A549 (cell line): ENCODE measurements around the gene BCAS4. TPM values are rescaled to one million over a fixed set of nuclear protein-coding genes. Genes with fewer than 3 reads are reported as not detected.

ENCODE experiments used
- ATAC-seq, 2 experiments: fragments of 200-7000 bp in 1 of 2; fragments of >200 bp in 1 of 2; cut with Nextera tagmentation in 1 of 2; cut with Tn5 transposase in 1 of 2; 3 replicates each; pipeline versions ENCODE4 v1.8.0 to v1.9.1; 2018 to 2020; ENCODE audit warnings: mild to moderate bottlenecking in 1 of 2, moderate library complexity in 1 of 2
- CTCF ChIA-PET: fragments of 300-600 bp; sonication (Branson Sonifier 250); formaldehyde crosslinking; extraction: SDS; loops from one replicate; lab custom pipeline; 2021; ENCODE audit warnings: antibody characterized with exemption, inconsistent platforms; lab: Yijun Ruan, JAX
- POLR2A ChIA-PET: fragments of 350-600 bp; formaldehyde crosslinking; extraction: SDS; loops from one replicate; lab custom pipeline; 2021; ENCODE audit warnings: antibody characterized with exemption, inconsistent platforms; lab: Yijun Ruan, JAX
- DNase-seq, 2 experiments: peaks; one replicate each; pipeline versions ENCODE4 v3.0.0 to v3.0.0-alpha.2; 2011 to 2016; ENCODE audit warnings: low read depth in 1 of 2, low spot score in 1 of 2
- FAIRE-seq: peaks from 2 replicates; lab custom pipeline; 2011; peaks lifted over from hg19 to GRCh38; lab: Jason Lieb, UNC
- H3K27ac ChIP-seq, 2 experiments: fragments of >200 bp; sonication (Bioruptor Twin); formaldehyde crosslinking; 3 replicates each; pipeline ENCODE4 v1.5.1; 2016 to 2017
- H3K4me1 ChIP-seq: fragments of >200 bp; sonication (Bioruptor Twin); formaldehyde crosslinking; 3 replicates; pipeline ENCODE4 v1.6.1; 2016
- H3K4me2 ChIP-seq: fragments of >200 bp; sonication (Bioruptor Twin); formaldehyde crosslinking; 3 replicates; pipeline ENCODE4 v1.6.1; 2016
- H3K4me3 ChIP-seq: fragments of >200 bp; sonication (Bioruptor Twin); formaldehyde crosslinking; 3 replicates; pipeline ENCODE4 v1.5.1; 2016
- H3K9me3 ChIP-seq: fragments of >200 bp; sonication (Bioruptor Twin); formaldehyde crosslinking; 3 replicates; pipeline ENCODE4 v1.6.1; 2016
- CBX2 ChIP-seq: fragments of 200-600 bp; sonication (generic); IDR thresholded peaks from 2 replicates; pipeline ENCODE4 v1.6.1; 2016; ENCODE audit warnings: low read depth, mild to moderate bottlenecking, borderline replicate concordance
- EP300 ChIP-seq, 2 experiments: fragments of >200 bp; sonication (Bioruptor Twin); formaldehyde crosslinking; IDR thresholded peaks; 2 replicates in 1 of 2; 3 replicates in 1 of 2; pipeline ENCODE4 v1.6.1; 2016 to 2017
- FOSB ChIP-seq: fragments of 250-450 bp; sonication (Bioruptor Pico); IDR thresholded peaks from 2 replicates; pipeline ENCODE4 v1.5.0; 2020; ENCODE audit warnings: mild to moderate bottlenecking, moderate library complexity
- HEYL ChIP-seq: fragments of 250-450 bp; sonication (Bioruptor Pico); IDR thresholded peaks from 2 replicates; pipeline ENCODE4 v1.8.0; 2021; ENCODE audit warnings: mild to moderate bottlenecking, moderate library complexity
- HOXB13 ChIP-seq: fragments of 250-450 bp; sonication (Bioruptor Pico); IDR thresholded peaks from 2 replicates; pipeline ENCODE4 v1.5.0; 2020; ENCODE audit warnings: low read depth, mild to moderate bottlenecking, moderate library complexity
- JUN ChIP-seq, 2 experiments: fragments of >200 bp; sonication (Bioruptor Twin); formaldehyde crosslinking; IDR thresholded peaks; 2 replicates in 1 of 2; 3 replicates in 1 of 2; pipeline ENCODE4 v1.6.1; 2016 to 2017
- KDM1A ChIP-seq: fragments of 200-600 bp; sonication (generic); IDR thresholded peaks from 2 replicates; pipeline ENCODE4 v1.6.1; 2016; ENCODE audit warnings: low read depth, mild to moderate bottlenecking
- MAZ ChIP-seq: fragments of 150-350 bp; IDR thresholded peaks from 2 replicates; pipeline ENCODE4 v1.6.1; 2014; ENCODE audit warnings: antibody characterized with exemption, low read depth, low read length, borderline replicate concordance
- MYC ChIP-seq: IDR thresholded peaks from 2 replicates; pipeline ENCODE4 v1.6.1; 2012; ENCODE audit warnings: mild to moderate bottlenecking, inconsistent platforms, low read length, improper control_type of control experiment, borderline replicate concordance
- NFE2L2 ChIP-seq: fragments of 150-350 bp; conservative IDR thresholded peaks from 2 replicates; pipeline ENCODE4 v1.6.1; 2014; ENCODE audit warnings: low read length
- PHF8 ChIP-seq: fragments of 200-600 bp; sonication (generic); IDR thresholded peaks from 2 replicates; pipeline ENCODE4 v1.6.1; 2016; ENCODE audit warnings: low read depth, mild to moderate bottlenecking, antibody characterized with exemption, moderate library complexity, borderline replicate concordance
- POLR2AphosphoS2 ChIP-seq: conservative IDR thresholded peaks from 2 replicates; pipeline ENCODE4 v1.6.1; 2012; ENCODE audit warnings: low read length, improper control_type of control experiment, inconsistent platforms
- RCOR1 ChIP-seq: fragments of 150-350 bp; IDR thresholded peaks from 2 replicates; pipeline ENCODE4 v1.6.1; 2014; ENCODE audit warnings: antibody characterized with exemption, low read length, low read depth
- ZNF302 ChIP-seq: fragments of 250-450 bp; sonication (Bioruptor Pico); IDR thresholded peaks from 2 replicates; pipeline ENCODE4 v1.9.0; 2021; ENCODE audit warnings: inconsistent platforms, mild to moderate bottlenecking, moderate library complexity
- ZSCAN20 ChIP-seq: fragments of 250-450 bp; sonication (Bioruptor Pico); IDR thresholded peaks from 2 replicates; pipeline ENCODE4 v1.8.0; 2022; ENCODE audit warnings: mild to moderate bottlenecking, moderate library complexity
- WGBS: methylation state at CpG from one replicate; pipeline ENCODE4 v1.1.6; 2017; ENCODE audit errors: missing lambda C conversion rate; 5-methylcytosine and 5-hydroxymethylcytosine counted together
- polyA plus RNA-seq, 4 experiments: library from polyadenylated mRNA; depleted of rRNA in 3 of 4; stranded (reverse); fragments of >200 nt; fragmentation: RNase III in 1 of 4; extraction: RNeasy Plus Mini Kit Qiagen cat#74134 plus additional on column Dnase treatment in 1 of 4; gene quantifications; 2 replicates in 3 of 4; 3 replicates in 1 of 4; pipeline ENCODE4 v1.2.3, GENCODE V29; 2011 to 2017
- TF ChIP-seq, protein P1 (sequence below): fragments of 250-450 bp; sonication (Bioruptor Pico); IDR thresholded peaks from 2 replicates; pipeline ENCODE4 v1.5.0; 2021; ENCODE audit warnings: mild to moderate bottlenecking, moderate library complexity, borderline replicate concordance
- TF ChIP-seq, protein P2 (sequence below): fragments of 250-450 bp; sonication (Bioruptor Pico); IDR thresholded peaks from 2 replicates; pipeline ENCODE4 v1.5.0; 2020; ENCODE audit warnings: low read depth, mild to moderate bottlenecking, moderate library complexity
- TF ChIP-seq, protein P3 (sequence below): fragments of >200 bp; sonication (Bioruptor Twin); formaldehyde crosslinking; IDR thresholded peaks from 3 replicates; pipeline ENCODE4 v1.6.1; 2016
- TF ChIP-seq, protein P4 (sequence below): fragments of 150-350 bp; IDR thresholded peaks from 2 replicates; pipeline ENCODE4 v1.6.1; 2014; ENCODE audit warnings: low read depth, mild to moderate bottlenecking, low read length
- TF ChIP-seq, protein P5 (sequence below): fragments of 200-600 bp; sonication (generic); IDR thresholded peaks from 2 replicates; pipeline ENCODE4 v1.6.1; 2016; ENCODE audit warnings: antibody characterized with exemption, mild to moderate bottlenecking, moderate library complexity

BCAS4 gene
- polyA plus RNA-seq, 2 of the 4 experiments (the other 2 are of a cell fraction): 16.9 to 48.4 TPM

DNA sequence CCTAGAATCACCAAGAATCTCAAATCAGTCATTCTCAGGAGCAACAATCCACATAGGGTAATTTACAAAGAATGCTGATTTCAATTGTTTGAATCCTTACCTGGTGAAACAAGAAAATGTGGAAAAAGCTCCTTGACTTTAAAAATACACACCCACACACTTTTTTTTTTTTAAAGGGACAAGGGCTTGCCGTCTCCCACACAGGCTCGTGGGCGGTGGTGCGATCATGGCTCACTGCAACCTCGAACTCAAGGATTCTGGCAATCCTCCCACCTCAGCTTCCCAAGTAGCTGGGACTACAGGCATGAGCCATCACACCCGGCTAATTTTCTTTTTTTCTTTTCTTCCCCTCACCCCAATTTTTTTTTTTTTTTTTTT lies 32.8 kb upstream of the BCAS4 start:
- CTCF ChIA-PET: interaction anchor here (0.6 to 4.7 kb wide), 13 partner anchors 13 to 574 kb away, joined by 3 to 36 read pairs (median 6); partner anchors contain the start of gene BCAS4
- no peaks in the 10 kb centered on the region for H3K9me3 ChIP-seq
- FAIRE-seq (no peak), DNase-seq (no peak), ATAC-seq (peak; percentile 44 to 46; a peak in 5 of 6 replicates)
- 0% methylated on average over 6 of the region's 6 CpGs for WGBS
- H3K4me1 ChIP-seq: peaks cover 66% of the 10 kb centered on the region
- H3K4me2 ChIP-seq: peak overlapping the region; percentile 78
- TF ChIP-seq ZNF302 (CRISPR knock-in tag) (no peak), EP300 (IDR thresholded peaks at IDR 0.05) (peak in 1 of 2 experiments; percentile 9; a peak in 1 of 5 replicates), JUN (IDR thresholded peaks at IDR 0.05) (no peak), NFE2L2 (no peak), KDM1A (no peak), POLR2AphosphoS2 (no peak), CBX2 (no peak), MYC (peak; percentile 5; the same call in 1 of the 2 replicates), ZSCAN20 (no peak), PHF8 (no peak), MAZ (no peak), RCOR1 (no peak), HOXB13 (CRISPR knock-in tag) (no peak), HEYL (CRISPR knock-in tag) (no peak), FOSB (peak; percentile 26; the same call in 1 of the 2 replicates)
- TF ChIP-seq, protein P1, sequence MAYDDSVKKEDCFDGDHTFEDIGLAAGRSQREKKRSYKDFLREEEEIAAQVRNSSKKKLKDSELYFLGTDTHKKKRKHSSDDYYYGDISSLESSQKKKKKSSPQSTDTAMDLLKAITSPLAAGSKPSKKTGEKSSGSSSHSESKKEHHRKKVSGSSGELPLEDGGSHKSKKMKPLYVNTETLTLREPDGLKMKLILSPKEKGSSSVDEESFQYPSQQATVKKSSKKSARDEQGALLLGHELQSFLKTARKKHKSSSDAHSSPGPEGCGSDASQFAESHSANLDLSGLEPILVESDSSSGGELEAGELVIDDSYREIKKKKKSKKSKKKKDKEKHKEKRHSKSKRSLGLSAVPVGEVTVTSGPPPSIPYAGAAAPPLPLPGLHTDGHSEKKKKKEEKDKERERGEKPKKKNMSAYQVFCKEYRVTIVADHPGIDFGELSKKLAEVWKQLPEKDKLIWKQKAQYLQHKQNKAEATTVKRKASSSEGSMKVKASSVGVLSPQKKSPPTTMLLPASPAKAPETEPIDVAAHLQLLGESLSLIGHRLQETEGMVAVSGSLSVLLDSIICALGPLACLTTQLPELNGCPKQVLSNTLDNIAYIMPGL (CRISPR knock-in tag): no peak
- TF ChIP-seq, protein P2, sequence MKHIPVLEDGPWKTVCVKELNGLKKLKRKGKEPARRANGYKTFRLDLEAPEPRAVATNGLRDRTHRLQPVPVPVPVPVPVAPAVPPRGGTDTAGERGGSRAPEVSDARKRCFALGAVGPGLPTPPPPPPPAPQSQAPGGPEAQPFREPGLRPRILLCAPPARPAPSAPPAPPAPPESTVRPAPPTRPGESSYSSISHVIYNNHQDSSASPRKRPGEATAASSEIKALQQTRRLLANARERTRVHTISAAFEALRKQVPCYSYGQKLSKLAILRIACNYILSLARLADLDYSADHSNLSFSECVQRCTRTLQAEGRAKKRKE (CRISPR knock-in tag): no peak
- TF ChIP-seq, protein P3, sequence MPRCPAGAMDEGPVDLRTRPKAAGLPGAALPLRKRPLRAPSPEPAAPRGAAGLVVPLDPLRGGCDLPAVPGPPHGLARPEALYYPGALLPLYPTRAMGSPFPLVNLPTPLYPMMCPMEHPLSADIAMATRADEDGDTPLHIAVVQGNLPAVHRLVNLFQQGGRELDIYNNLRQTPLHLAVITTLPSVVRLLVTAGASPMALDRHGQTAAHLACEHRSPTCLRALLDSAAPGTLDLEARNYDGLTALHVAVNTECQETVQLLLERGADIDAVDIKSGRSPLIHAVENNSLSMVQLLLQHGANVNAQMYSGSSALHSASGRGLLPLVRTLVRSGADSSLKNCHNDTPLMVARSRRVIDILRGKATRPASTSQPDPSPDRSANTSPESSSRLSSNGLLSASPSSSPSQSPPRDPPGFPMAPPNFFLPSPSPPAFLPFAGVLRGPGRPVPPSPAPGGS: 0 out of 3 replicates have a peak, but pooled peaks have one; percentile 16
- TF ChIP-seq, protein P4, sequence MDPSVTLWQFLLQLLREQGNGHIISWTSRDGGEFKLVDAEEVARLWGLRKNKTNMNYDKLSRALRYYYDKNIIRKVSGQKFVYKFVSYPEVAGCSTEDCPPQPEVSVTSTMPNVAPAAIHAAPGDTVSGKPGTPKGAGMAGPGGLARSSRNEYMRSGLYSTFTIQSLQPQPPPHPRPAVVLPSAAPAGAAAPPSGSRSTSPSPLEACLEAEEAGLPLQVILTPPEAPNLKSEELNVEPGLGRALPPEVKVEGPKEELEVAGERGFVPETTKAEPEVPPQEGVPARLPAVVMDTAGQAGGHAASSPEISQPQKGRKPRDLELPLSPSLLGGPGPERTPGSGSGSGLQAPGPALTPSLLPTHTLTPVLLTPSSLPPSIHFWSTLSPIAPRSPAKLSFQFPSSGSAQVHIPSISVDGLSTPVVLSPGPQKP: no peak
- TF ChIP-seq, protein P5, sequence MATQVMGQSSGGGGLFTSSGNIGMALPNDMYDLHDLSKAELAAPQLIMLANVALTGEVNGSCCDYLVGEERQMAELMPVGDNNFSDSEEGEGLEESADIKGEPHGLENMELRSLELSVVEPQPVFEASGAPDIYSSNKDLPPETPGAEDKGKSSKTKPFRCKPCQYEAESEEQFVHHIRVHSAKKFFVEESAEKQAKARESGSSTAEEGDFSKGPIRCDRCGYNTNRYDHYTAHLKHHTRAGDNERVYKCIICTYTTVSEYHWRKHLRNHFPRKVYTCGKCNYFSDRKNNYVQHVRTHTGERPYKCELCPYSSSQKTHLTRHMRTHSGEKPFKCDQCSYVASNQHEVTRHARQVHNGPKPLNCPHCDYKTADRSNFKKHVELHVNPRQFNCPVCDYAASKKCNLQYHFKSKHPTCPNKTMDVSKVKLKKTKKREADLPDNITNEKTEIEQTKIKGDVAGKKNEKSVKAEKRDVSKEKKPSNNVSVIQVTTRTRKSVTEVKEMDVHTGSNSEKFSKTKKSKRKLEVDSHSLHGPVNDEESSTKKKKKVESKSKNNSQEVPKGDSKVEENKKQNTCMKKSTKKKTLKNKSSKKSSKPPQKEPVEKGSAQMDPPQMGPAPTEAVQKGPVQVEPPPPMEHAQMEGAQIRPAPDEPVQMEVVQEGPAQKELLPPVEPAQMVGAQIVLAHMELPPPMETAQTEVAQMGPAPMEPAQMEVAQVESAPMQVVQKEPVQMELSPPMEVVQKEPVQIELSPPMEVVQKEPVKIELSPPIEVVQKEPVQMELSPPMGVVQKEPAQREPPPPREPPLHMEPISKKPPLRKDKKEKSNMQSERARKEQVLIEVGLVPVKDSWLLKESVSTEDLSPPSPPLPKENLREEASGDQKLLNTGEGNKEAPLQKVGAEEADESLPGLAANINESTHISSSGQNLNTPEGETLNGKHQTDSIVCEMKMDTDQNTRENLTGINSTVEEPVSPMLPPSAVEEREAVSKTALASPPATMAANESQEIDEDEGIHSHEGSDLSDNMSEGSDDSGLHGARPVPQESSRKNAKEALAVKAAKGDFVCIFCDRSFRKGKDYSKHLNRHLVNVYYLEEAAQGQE: no peak
- TF ChIP-seq, all 56 proteins: peak for 4
- POLR2A ChIA-PET: interaction anchor here (0.7 to 1.9 kb wide), 8 partner anchors 9 to 532 kb away, joined by 3 to 11 read pairs (median 5); partner anchors contain the start of genes ADNP and BCAS4
- Histone ChIP-seq H3K4me3 (0 out of 3 replicates have a peak overlapping the region, but pooled peaks have one; percentile 4), H3K27ac (peak overlapping the region; percentile 96 to 98)
